ENCODE results near the gene SPOCK1.

DNA sequence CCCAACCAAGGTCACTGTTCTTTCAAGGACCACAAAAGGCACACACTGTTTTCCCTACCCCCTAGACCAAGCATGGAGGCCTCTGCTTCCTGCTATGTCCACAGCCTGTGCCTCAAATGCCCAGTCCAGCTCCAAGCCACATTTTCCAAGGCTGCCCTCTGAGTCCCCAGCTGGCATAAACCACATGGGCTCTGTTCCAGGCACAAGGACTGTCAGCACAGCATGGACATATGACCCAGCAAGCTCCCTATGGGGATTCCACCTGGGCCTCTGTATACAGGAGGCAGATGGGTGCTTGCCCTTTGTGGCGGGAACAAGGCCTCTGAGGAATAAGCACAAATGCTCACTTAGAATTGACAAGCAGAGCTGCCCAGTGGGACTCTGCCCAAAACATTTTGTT lies 115.2 kb downstream of the SPOCK1 start:
- TF ChIP-seq POLR2A (IDR thresholded peaks at IDR 0.05): no peak
- TF ChIP-seq, protein P1, sequence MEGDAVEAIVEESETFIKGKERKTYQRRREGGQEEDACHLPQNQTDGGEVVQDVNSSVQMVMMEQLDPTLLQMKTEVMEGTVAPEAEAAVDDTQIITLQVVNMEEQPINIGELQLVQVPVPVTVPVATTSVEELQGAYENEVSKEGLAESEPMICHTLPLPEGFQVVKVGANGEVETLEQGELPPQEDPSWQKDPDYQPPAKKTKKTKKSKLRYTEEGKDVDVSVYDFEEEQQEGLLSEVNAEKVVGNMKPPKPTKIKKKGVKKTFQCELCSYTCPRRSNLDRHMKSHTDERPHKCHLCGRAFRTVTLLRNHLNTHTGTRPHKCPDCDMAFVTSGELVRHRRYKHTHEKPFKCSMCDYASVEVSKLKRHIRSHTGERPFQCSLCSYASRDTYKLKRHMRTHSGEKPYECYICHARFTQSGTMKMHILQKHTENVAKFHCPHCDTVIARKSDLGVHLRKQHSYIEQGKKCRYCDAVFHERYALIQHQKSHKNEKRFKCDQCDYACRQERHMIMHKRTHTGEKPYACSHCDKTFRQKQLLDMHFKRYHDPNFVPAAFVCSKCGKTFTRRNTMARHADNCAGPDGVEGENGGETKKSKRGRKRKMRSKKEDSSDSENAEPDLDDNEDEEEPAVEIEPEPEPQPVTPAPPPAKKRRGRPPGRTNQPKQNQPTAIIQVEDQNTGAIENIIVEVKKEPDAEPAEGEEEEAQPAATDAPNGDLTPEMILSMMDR (IDR thresholded peaks at IDR 0.05): no peak

Data from transverse colon (tissue), 3 donors.